Activated naive CD8-positive, alpha-beta T cell treated with anti-CD3 and anti-CD28 coated beads, Interleukin-2, amount 50 U/mL, for 16 hours (primary cell): ENCODE results near the gene DPY19L1.
"Not testable (repeated sequence)": the region's sequence is repeated elsewhere in the genome, so short reads cannot be mapped to it uniquely, and the experiment has no call there.

Experiments used
- DNase-seq: peaks from one replicate; pipeline ENCODE4 v3.0.0-alpha.2; 2020; ENCODE audit warnings: low read depth, low spot score

The DPY19L1 gene

DNA sequence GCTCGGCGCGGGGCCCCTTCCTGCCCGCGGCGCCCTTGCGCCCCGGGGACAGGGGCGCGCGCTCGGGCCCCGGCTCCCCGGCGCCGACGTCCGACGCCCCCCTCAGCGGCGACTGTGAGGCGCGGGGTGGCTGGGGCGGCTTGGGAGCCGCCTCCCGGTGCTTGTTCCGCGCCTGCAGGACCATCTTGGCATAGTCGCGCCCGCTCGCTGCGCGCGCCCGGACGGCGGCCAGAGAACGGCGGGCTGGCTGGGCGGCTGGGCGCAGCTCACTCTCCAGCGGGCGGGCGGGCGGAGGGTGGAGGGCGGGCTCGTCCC lies at the start of gene DPY19L1:
DPY19L1 (minus strand) TSS at position 275 of the 315 bp plus-strand sequence; CDS start at position 184, 91 bp downstream.
- no peak for DNase-seq

DNA sequence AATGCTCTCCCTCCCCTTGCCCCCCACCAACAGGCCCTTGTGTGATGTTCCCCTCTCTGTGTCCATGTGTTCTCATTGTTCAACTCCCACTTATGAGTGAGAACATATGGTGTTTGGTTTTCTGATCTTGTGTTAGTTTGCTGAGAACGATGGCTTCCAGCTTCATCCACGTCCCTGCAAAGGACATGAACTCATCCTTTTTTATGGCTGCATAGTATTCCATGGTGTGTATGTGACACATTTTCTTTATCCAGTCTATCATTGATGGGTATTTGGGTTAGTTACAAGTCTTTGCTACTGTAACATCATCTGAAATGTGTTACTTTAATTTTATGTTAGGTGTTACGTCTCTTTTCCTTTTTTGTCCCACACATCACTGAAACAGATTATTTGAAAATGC lies 42.2 kb upstream of the DPY19L1 start:
- DNase-seq = not testable (repeated sequence)

DNA sequence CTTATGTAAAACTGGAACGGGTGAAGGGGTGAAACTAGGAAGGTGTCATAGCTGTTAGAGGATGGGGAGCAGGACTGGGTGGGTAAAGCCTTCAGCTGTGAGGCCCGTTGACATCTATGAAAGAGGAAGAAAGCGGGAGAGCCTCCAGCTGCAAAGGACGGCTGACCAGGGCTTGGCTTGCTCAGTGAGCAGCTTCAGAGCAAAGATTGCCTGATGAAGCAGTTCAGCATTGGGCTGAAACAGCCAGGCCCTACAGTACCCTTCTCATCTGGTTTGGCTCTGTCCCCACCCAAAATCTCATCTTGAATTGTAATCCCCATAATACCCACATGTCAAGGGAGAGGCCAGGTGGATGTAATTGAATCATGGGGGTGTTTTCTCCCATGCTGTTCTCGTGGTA lies 36.7 kb upstream of the DPY19L1 start:
- DNase-seq = not testable (repeated sequence)

DNA sequence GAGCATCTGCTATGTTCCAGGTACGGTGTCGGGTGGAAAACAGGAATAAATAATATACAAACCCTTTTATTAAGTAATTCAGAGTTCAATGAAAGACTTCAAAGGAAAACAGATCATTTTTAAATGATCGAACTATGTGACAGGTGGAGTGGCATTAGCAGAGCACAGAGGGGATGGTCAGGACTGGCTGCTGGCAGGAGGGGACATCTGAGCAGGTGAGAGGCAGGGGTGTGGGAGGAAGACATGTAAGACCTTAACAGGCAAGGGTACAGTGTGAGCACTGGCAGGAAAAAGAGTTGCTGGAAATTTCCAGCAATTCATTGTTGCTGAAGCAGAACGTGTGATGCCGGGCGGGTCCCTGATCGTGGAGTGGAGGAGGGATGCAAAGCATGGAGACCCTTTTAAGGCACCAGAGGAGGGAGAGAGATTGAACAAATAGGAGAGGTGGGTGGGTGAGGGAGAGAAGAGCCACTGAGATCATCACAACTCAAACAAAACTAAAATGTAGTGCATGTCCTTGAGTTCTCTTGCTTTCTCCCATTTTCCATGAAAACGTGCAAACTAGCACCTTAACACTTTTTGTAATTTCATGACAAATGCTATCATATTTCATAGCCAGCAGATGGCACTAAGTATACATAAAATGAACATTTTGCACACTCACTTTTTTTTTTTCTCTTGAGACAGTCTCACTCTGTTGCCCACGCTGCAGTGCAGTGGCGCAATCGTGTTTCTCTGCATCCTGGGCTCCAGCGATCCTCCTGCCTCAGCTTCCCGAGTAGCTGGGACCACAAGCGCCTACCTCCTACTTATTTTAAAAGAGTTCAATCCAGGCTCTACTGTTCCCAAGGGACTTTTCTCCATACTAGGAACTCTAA lies 35.9 kb upstream of the DPY19L1 start:
- not testable (repeated sequence) for DNase-seq

DNA sequence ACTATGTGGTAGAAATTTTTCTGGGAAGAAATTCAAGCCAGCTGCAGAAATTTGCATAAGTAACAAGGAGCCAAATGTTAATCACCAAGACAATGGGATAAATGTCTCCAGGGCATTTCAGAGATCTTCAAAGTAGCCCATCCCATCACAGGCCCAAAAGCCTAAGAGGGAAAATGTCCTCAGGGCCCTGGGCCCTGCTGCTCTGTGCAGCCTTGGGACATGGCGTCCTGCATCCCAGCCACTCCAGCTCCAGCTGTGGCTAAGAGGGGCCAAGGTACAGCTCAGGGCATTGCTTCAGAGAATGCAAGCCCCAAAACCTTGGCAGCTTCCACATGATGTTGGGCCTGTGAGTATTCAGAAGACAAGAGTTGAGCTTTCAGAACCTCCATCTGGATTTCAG lies 31.8 kb upstream of the DPY19L1 start:
- DNase-seq = not testable (repeated sequence)

DNA sequence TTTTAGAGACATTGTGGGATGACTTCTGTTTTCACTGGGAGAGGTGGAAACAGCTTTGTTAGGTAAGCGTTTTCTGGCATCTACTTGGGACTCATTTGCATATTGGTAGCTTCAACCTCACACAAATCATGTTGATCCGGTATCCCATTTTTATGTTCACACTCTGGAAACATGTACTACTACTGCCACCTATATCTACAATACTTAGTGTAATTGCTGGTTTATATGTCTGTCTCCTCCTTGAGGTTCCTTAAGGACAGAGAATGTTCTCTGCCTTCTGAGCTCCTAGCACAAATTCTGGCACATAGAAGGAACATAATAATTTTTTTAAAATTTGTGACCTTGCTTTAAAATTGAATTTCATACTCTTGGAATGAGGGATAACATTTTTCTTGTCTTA lies 28.1 kb upstream of the DPY19L1 start:
- not testable (repeated sequence) for DNase-seq

DNA sequence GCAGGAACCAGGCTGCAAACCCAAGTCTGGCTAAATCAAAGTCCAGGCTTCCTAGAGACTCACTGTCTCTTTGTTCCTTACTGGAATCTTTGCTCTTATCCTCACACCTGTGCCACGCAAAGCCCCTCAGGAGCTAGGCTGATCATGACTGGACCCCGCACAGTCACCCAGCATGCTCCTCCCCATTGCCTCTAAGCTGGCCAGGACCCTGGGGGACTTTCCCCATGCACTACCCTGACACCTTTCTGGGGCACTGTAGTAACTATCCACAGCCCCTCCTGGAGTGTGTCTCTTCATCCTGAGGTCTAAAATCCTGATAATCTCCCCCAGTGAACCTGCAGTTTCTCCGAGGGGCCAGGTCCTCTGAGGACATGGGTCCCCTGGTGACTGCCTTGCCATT lies 21.3 kb upstream of the DPY19L1 start:
- DNase-seq = not testable (repeated sequence)

DNA sequence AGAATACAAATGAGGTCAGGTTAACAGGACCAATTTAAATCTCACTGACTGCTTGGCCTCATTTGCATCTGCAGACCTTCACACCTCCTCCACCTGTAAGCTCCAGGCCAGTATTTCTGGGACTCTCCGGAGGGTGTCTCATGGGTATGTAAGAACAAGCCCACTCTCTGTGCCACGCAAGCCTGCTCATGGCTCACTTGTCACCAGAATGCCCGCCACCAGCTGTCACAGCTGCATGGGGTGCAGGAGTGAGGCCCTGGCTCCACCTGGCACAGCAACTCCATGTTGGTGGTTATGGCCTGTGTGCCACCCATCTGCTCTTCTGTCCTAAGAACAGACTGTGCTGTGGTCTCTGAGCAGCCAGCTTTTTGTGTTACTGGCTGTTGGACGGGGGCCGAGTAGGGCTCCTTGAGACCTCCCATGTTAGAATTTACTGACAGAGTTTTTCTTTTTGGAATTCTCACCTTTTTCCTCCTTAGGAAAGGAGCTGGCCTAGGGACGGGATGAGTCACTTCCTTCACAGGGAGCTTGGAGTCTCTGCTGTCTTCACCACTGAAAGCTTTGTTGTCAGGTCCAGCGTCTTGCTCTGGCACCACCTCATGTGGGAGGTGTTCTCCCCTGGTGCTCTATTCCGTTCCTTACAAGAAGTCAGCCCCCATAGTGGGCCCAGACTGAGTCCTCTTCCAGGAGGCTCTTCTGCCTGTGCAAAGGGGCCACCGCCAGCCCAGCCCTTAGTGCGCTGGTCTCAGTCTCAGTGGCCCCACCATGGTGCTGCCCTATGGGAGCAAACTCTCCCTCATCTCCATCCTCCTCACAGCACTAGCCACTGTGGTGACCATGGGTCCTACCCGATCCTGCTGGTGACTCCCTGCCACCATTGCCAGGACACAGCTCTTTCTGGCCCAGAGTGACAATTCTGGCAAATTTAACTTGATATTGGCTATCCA lies 20.5 kb upstream of the DPY19L1 start:
- not testable (repeated sequence) for DNase-seq

DNA sequence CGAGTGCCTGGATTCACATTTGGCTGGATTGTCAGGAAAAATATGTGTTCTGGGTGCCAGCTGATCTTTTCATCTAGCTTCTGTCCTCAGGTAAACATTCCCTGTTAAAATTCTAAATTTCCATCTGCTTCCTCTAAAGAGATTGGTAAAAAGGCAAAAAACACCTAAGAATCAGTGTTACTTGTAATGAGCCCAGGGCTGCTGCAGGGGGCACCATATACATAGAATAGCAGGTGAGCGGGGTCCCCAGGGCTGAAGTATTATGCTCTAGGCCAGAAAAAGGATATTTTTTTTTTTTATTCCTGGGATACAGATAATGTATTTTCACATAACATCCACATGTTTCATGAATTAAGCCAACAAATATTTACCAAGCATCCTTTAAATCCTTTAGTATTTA lies 18.4 kb upstream of the DPY19L1 start:
- not testable (repeated sequence) for DNase-seq

DNA sequence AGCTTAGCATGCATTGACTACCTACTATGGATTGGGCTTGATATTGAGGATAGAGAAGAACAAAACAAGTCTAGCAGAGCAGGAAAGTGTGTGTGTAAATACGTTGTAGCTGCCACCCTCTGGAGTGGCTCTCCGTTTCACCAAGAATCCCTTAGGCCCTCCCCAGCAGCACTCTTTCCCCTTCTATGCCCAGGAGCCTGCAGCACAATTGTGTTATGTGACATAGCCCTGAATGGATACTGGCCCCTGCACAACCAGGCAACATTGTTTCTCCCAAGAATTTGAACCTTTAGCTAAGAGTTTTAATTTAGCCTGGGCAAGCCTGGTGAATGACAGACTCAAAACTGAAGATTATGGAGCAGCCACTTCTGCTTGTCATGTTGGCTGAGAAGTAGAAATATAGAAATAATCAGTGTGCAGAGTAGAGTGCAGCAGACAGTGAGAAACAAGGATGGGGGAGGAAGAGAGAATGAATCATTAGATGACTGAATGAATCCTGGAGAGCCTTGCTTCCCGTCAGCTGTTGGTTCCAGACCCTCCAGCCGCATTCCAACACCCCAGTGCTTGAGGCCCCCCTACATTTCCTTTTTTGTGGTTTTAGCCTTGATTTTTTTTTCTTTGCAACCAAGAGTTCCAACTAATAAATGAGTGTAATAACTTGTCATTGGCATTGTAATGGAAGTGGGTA lies 16.3 kb upstream of the DPY19L1 start:
- DNase-seq = not testable (repeated sequence)

DNA sequence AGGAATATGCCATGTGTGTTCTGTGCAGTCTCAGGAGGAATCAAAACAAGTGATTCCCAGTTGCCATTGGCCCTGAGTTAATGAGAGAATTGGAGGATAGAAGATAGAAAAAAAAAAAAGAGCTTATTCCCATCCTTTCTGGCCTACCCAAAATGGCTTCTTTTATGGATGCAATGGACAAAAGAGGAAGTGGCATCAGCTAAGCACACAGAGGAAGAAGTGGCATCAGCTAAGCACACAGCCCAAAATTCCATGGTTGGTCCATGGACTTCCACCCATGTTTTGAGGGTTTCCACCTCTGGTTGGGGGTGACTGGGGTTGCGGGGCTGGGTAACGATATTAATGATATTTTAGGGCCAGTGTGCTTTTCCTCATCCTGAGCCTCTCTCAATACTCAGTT lies 11.1 kb upstream of the DPY19L1 start:
- not testable (repeated sequence) for DNase-seq

DNA sequence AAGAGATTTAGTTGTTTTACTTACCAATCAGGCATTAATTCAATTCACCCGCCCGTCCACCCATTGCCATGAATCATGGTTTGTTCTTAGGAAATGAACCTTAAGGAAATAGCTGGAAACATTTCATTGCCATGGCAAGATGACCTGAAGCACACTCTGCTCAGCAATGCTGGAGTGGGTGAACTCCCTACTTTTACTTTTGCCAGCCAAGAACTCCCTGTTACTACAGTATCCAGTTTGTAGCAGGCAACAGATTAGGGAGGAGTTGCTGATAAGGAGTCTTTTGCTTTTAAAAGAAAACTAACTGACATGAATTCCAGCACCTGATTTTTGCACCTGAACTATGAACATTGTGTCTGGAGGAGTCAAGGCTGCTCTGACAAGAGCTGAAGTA lies 10.6 kb upstream of the DPY19L1 start:
- not testable (repeated sequence) for DNase-seq

DNA sequence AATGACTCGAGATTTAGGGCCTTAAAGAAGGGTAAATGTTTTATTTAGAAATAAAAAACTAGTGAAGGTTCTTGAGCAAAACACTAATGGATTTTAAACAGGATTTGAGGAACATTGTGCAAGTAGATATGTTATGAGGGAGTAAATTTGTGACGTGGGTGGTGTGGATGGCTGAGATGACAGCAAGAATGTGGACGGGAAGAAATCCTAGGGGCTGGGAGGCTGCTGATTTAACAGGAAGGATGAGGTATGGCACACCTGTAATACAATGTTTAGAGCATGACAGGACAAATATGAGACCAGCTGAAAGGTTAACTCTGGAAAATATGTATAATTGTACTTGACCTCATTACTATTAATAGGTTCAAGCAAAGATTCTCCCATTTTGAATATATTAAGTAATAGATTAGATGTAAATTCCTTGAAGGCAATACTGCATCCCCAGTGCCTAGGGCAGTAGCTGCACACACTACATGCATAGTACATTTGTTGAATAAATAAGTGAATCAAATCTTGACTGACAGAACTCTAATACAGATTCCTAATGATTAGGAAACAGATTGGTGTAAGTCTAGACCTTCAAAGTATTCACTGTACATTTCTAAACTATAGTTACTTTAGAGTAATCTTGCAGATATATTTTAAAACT lies 10.1 kb upstream of the DPY19L1 start:
- DNase-seq = not testable (repeated sequence)

DNA sequence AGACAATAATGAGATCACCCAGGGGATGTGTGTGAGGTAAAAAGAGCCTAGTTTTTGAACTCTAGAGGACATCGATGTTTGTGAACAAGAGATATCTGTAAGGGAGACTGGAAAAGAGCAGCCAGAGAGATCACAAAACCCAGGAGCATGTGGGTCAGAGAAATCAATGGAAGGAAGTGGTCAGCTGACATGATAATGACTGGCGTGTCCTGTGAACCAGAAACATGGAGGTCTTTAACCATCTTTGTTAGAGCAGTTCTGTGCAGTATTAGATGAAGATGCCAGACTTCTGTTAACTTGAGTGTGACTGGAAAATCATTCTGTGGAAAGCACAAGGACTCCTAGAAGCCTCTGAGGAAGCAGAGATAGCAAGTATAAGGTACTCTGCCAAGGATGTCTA lies 6.0 kb upstream of the DPY19L1 start:
- DNase-seq = not testable (repeated sequence)

DNA sequence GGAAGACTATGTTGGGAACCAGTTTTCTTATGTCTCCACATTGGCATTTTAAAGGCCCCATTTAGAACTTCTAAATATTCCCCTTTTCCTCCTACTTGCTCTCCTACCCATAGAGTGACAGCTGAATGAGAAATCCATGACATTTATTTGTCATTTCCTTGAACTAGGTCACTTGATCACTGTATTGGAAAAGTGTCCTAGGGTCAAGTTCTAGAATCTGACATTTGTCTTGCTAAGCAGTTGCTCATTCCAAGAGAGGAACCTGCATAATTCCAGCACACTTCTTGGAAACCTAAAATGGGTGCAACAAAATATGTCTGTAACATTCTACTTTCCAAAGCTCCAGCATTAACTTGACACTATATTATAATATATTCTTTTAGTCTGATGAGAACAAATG lies 3.6 kb upstream of the DPY19L1 start:
- DNase-seq = no peak

DNA sequence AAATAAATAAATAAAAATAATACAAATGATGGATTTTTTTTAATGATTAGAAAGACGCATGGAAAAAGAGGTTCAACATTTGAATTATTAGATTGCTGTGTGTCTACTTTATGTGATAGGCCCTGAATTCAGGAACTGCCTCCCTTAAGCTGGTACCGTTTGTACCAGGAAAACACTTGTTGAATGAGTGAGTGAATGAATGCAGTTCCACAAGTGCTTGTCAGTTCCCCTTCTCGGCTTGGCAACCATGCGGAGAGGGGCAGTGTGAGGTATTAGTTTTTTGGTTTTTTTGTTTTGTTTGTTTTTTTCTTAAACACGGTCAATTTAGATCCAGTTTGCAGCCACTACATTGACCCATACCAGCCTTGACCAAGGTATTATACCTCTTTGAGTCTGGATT lies 2.1 kb upstream of the DPY19L1 start:
- DNase-seq = no peak

DNA sequence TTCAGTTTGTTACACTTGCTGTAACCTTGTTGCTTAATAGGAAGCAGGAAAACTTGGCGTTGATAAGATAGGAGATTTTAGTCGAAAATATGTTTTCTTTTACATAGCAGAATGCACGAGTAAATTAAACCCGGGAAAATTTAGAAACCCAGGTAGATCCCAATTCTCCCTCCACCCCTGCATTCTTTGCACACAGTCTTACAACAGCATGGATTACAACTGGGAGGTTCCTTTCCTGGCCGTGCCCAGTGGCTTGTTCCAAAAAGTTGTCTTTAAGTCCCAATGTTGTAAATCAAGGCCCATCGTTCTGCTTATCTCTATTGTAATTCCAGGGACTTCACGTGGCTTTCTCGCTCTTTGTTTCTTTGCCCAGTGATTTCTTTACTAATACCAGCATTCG lies 1.1 kb upstream of the DPY19L1 start:
- DNase-seq = no peak

DNA sequence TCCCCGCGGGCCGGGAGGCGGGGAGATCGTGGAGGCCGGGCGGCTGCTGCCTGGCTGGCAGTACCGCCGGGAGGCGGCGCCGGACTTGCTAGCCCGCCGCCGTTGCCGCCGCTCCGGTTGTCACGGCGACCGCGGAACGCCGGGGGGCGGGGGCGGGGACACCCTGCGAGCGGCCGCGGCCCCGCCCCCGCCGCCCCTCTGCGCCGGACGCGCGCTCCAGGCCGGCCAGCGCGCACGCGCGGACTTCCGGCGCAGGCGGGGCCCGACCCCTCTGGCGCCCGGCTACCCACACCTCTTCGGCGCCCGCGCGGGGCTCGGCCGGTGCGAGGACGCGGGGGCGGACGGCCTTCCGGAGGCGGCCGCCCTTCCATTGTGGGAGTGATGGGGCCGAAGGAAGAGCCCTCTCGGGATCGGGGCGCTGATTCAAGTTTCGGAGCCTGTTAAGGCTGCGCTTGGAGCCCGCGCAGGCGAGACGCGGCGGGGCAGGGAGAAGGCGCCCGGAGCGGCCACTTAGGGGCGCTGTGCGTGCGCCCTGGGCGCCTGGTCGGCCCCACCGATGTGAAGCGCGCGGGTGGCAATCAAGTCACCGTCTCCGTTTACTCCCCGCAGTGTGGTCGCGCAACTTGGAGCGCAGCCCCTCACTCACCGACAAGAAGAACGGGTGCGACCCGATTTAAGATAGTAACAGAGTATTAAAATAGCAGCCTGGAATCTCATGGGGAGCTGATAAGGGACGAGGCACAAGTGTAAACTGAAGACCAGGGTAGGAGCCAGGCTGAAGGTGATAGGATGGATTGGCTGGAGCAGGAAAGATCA lies 449 bp upstream of the DPY19L1 start:
- DNase-seq = peak; percentile 85

DNA sequence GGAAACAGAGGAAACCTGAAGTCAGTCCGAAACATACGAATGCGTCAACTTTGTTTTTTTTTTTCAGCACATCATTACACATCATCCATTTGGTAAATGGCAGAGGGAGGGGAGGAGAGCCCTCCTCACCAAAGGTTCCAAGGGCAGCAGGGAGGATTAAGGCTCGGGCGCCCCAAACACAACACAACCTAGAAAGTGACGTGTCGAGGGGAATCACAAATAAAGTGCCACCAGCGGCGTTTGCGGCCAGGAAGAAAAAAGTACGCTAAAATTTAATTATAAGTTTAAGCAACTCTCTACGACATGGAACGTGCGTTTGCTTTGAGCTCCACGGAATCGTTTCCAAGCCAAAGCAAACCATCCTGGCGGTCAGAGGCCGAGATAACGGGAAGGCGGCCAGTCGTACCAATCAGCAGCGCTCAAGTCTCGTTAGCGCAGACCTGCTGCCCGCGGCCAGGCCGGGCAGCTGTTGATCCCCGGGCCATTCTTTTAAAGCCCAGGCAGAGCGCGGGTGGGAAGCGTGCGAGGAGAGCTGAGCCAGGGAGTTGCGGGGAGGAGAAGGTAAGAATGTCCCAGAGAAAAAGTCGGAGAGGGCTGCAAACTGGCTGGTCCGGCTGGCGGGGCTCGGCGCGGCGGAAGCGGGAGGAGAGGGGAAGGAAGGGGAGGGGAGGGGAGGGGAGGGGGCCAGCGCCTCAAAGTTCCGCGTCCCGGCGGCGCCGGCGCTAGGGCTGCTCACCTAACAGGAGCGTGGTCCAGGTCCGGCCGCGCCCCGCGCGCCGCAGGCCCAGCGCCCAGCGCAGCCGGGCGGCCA lies 719 bp downstream of the DPY19L1 start:
- no peak for DNase-seq

DNA sequence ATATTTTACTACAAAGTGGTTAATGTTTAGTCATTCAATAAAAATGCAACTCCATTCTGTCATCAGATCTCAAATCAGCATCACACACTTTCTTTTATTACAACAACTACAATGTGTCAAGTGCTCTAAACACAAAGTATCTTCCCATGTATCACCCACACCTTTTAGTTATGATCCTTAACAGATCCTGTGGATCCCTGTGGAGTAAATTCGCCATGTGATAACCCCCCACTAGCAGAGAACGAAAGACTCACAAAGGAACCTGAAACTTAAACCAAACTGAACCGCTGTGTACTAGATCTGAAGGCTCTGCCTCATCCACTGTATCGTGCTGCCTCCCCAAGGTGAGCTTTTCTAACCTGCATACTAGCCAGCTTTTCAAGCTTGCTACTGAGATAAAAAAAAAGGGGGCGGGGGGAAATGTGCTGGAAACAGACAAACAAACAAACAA lies 1.7 kb downstream of the DPY19L1 start:
- no peak for DNase-seq
